HepG2 (cell line): ENCODE measurements around the gene EZH1. TPM values are rescaled to one million over a fixed set of nuclear protein-coding genes. Genes with fewer than 3 reads are reported as not detected.

ENCODE experiments used
- CENPBD1 ChIP-seq: sonication (generic); formaldehyde crosslinking; IDR thresholded peaks from 2 replicates; pipeline ENCODE4 v1.8.0; 2022; ENCODE audit warnings: missing genetic modification reagents, low read depth, mild to moderate bottlenecking, borderline replicate concordance
- EEA1 ChIP-seq: sonication (generic); formaldehyde crosslinking; IDR thresholded peaks from 2 replicates; pipeline ENCODE4 v1.5.1; 2020; ENCODE audit warnings: mild to moderate bottlenecking, missing genetic modification reagents, borderline replicate concordance
- FOXP4 ChIP-seq: sonication (generic); formaldehyde crosslinking; IDR thresholded peaks from 2 replicates; pipeline ENCODE4 v1.4.0; 2020; ENCODE audit warnings: missing genetic modification reagents
- GABPA ChIP-seq, 2 experiments: IDR thresholded peaks; 2 replicates each; pipeline ENCODE4 v1.6.1; 2011 to 2016; ENCODE audit warnings: low read depth in 2 of 2, low read length in 1 of 2, missing biosample characterization in 1 of 2, missing genetic modification characterization in 1 of 2
- GZF1 ChIP-seq: sonication (generic); formaldehyde crosslinking; IDR thresholded peaks from 2 replicates; pipeline ENCODE4 v1.5.1; 2020; ENCODE audit warnings: mild to moderate bottlenecking, missing genetic modification reagents
- KAT8 ChIP-seq: IDR thresholded peaks from 2 replicates; pipeline ENCODE4 v1.6.1; 2016; ENCODE audit warnings: missing genetic modification reagents, missing compliant biosample characterization
- KLF11 ChIP-seq: IDR thresholded peaks from 2 replicates; pipeline ENCODE4 v1.6.1; 2016; ENCODE audit warnings: missing compliant biosample characterization
- MAFK ChIP-seq, 2 experiments: IDR thresholded peaks in 1 of 2; conservative IDR thresholded peaks in 1 of 2; 2 replicates each; pipeline ENCODE4 v1.6.1; 2011; ENCODE audit warnings: improper control_type of control experiment in 2 of 2, low read length in 2 of 2
- RORA ChIP-seq: sonication (generic); formaldehyde crosslinking; IDR thresholded peaks from 2 replicates; pipeline ENCODE4 v1.5.0; 2020; ENCODE audit warnings: mild to moderate bottlenecking, missing genetic modification reagents, moderate library complexity
- TFDP1 ChIP-seq: IDR thresholded peaks from 2 replicates; pipeline ENCODE4 v1.6.1; 2016; ENCODE audit warnings: missing compliant biosample characterization, missing genetic modification reagents, borderline replicate concordance
- XRCC5 ChIP-seq: fragments of 200-400 bp; formaldehyde crosslinking; optimal IDR thresholded peaks from 2 replicates; pipeline ENCODE3; 2017; ENCODE audit warnings: mild to moderate bottlenecking, low read length
- ZNF17 ChIP-seq: sonication (generic); formaldehyde crosslinking; IDR thresholded peaks from 2 replicates; pipeline ENCODE4 v1.5.0; 2020; ENCODE audit warnings: mild to moderate bottlenecking, missing genetic modification reagents
- ZNF292 ChIP-seq: sonication (generic); formaldehyde crosslinking; IDR thresholded peaks from 2 replicates; pipeline ENCODE4 v1.8.1; 2022; ENCODE audit warnings: mild to moderate bottlenecking, low read depth, missing genetic modification reagents, borderline replicate concordance
- ZNF629 ChIP-seq: sonication (generic); formaldehyde crosslinking; conservative IDR thresholded peaks from 2 replicates; pipeline ENCODE4 v1.5.0; 2020; ENCODE audit warnings: missing genetic modification reagents
- ZNF704 ChIP-seq: sonication (generic); formaldehyde crosslinking; IDR thresholded peaks from 2 replicates; pipeline ENCODE4 v1.8.1; 2023; ENCODE audit warnings: mild to moderate bottlenecking, inconsistent platforms, moderate library complexity, missing genetic modification reagents, borderline replicate concordance
- polyA plus RNA-seq, 8 experiments: library from polyadenylated mRNA; depleted of rRNA in 3 of 8; stranded (reverse) in 7 of 8; unstranded in 1 of 8; fragments of >200 nt; fragmentation: Illumina TruSeq in 4 of 8; extraction: Trizol in 4 of 8; gene quantifications; 2 replicates each; pipeline versions ENCODE4 v1.2.1 to v1.2.3, GENCODE V29; 2011 to 2016; ENCODE audit warnings: low read depth in 4 of 8, missing spikeins in 1 of 8, mixed read lengths in 1 of 8; ENCODE audit not compliant: insufficient read depth in 1 of 8
- total RNA-seq, 5 experiments: library from RNA; depleted of rRNA; stranded (reverse); fragments of >200 nt; fragmentation: Illumina TruSeq; extraction: Trizol; gene quantifications; 2 replicates each; pipeline ENCODE4 v1.2.3, GENCODE V29; 2016; ENCODE audit warnings: low read depth in 1 of 5
- TF ChIP-seq, protein P1 (sequence below): IDR thresholded peaks from 2 replicates; pipeline ENCODE4 v1.6.1; 2016; ENCODE audit warnings: mild to moderate bottlenecking, missing biosample characterization, missing genetic modification reagents
- TF ChIP-seq, protein P2 (sequence below): sonication (generic); formaldehyde crosslinking; IDR thresholded peaks from 2 replicates; pipeline ENCODE4 v1.8.1; 2023; ENCODE audit warnings: mild to moderate bottlenecking, missing genetic modification reagents, borderline replicate concordance

EZH1 gene
- total and polyA plus RNA-seq, 2 of the 13 experiments (the other 11 are each of a cell fraction or from before 2014, with no cell fraction given) = 11.6 to 24.0 TPM

DNA sequence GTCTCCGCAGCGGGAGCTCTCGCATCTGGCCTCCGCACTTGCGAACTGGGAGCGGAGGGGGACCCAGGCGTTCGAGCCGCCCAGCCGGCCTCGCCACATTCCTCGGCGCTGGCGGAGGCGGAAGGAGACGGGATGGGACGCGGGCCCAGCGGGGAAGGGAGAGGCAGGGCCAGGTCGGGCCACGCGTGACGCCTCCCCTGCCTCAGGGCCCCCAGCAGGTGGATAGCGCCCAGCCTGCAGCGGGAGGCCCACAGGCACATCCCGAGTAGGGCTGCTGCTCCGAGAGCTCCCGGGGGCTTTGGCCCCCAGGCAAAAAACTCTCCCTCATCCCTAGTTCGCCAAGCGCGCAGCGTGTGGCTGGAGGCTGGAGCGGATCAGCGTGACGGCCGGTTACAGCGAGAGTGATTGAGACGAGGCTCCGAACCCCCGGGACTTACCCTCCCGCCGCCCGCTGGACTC is 68.8 kb downstream of the EZH1 start (continued):
- TF ChIP-seq ZNF629 (CRISPR knock-in tag) (no peak), ZNF704 (CRISPR knock-in tag) (peak; percentile 40; the same call in 1 of the 2 replicates), MAFK (conservative IDR thresholded peaks at IDR 0.05 in 1 of 2, IDR thresholded peaks at IDR 0.05 in 1 of 2; ENCODE audit: low read length in 2 of 2) (no peak), KAT8 (CRISPR knock-in tag) (peak; percentile 10; the same call in 1 of the 2 replicates), FOXP4 (CRISPR knock-in tag) (no peak), TFDP1 (0 out of 2 replicates have a peak, but pooled peaks have one; percentile 16), ZNF17 (CRISPR knock-in tag) (no peak), RORA (no peak), CENPBD1 (CRISPR knock-in tag) (no peak), EEA1 (CRISPR knock-in tag) (peak; percentile 80), GABPA (IDR thresholded peaks at IDR 0.05; ENCODE audit: low read depth, low read length) (no peak), GABPA (CRISPR knock-in tag; IDR thresholded peaks at IDR 0.05; ENCODE audit: low read depth) (no peak), KLF11 (CRISPR knock-in tag) (no peak), XRCC5 (no peak), GZF1 (CRISPR knock-in tag) (no peak), ZNF292 (CRISPR knock-in tag) (no peak)
- TF ChIP-seq, protein P1, sequence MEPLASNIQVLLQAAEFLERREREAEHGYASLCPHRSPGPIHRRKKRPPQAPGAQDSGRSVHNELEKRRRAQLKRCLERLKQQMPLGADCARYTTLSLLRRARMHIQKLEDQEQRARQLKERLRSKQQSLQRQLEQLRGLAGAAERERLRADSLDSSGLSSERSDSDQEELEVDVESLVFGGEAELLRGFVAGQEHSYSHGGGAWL = no peak; the same call in 1 of the 2 replicates
- TF ChIP-seq, protein P2, sequence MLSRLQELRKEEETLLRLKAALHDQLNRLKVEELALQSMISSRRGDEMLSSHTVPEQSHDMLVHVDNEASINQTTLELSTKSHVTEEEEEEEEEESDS (CRISPR knock-in tag) = no peak
